PFSK-1 (cell line): Measurements from ENCODE around the gene AGR3.

Experiments used
- FOXP2 ChIP-seq: optimal IDR thresholded peaks from 2 replicates; pipeline ENCODE3; 2011; ENCODE audit warnings: borderline replicate concordance, control low read depth, inconsistent platforms; ENCODE audit not compliant: insufficient read depth; ENCODE audit errors: extremely low read length, extremely low read depth
- POLR2AphosphoS5 ChIP-seq: IDR thresholded peaks from 2 replicates; pipeline ENCODE4 v1.6.1; 2012; ENCODE audit warnings: low read depth, mild to moderate bottlenecking, control low read depth, low read length, moderate library complexity
- SIN3A ChIP-seq: IDR thresholded peaks from 2 replicates; pipeline ENCODE4 v1.6.1; 2012; ENCODE audit warnings: mild to moderate bottlenecking, low read length, moderate library complexity, borderline replicate concordance; ENCODE audit not compliant: insufficient read depth
- TAF1 ChIP-seq: IDR thresholded peaks from 2 replicates; pipeline ENCODE4 v1.6.1; 2012; ENCODE audit warnings: low read length, control low read depth, borderline replicate concordance; ENCODE audit not compliant: insufficient read depth
- TF ChIP-seq, protein P1 (sequence below), 2 experiments: IDR thresholded peaks; 2 replicates each; pipeline versions ENCODE4 v1.6.1 to v1.8.0; 2011 to 2012; ENCODE audit warnings: low read depth in 2 of 2, low read length in 2 of 2, control low read depth in 1 of 2, inconsistent platforms in 1 of 2, mild to moderate bottlenecking in 1 of 2, moderate library complexity in 1 of 2; ENCODE audit not compliant: insufficient read depth in 1 of 2

AGR3 gene

GRCh38 chr7:16900209-16900768 is 18.5 kb upstream of the AGR3 start:
- TF ChIP-seq TAF1 (no peak), FOXP2 (no peak), SIN3A (no peak), POLR2AphosphoS5 (no peak)
- TF ChIP-seq, protein P1, sequence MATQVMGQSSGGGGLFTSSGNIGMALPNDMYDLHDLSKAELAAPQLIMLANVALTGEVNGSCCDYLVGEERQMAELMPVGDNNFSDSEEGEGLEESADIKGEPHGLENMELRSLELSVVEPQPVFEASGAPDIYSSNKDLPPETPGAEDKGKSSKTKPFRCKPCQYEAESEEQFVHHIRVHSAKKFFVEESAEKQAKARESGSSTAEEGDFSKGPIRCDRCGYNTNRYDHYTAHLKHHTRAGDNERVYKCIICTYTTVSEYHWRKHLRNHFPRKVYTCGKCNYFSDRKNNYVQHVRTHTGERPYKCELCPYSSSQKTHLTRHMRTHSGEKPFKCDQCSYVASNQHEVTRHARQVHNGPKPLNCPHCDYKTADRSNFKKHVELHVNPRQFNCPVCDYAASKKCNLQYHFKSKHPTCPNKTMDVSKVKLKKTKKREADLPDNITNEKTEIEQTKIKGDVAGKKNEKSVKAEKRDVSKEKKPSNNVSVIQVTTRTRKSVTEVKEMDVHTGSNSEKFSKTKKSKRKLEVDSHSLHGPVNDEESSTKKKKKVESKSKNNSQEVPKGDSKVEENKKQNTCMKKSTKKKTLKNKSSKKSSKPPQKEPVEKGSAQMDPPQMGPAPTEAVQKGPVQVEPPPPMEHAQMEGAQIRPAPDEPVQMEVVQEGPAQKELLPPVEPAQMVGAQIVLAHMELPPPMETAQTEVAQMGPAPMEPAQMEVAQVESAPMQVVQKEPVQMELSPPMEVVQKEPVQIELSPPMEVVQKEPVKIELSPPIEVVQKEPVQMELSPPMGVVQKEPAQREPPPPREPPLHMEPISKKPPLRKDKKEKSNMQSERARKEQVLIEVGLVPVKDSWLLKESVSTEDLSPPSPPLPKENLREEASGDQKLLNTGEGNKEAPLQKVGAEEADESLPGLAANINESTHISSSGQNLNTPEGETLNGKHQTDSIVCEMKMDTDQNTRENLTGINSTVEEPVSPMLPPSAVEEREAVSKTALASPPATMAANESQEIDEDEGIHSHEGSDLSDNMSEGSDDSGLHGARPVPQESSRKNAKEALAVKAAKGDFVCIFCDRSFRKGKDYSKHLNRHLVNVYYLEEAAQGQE (IDR thresholded peaks at IDR 0.05; ENCODE audit: insufficient read depth in 1 of 2, low read depth in 2 of 2, low read length in 2 of 2) = no peak

DNA sequence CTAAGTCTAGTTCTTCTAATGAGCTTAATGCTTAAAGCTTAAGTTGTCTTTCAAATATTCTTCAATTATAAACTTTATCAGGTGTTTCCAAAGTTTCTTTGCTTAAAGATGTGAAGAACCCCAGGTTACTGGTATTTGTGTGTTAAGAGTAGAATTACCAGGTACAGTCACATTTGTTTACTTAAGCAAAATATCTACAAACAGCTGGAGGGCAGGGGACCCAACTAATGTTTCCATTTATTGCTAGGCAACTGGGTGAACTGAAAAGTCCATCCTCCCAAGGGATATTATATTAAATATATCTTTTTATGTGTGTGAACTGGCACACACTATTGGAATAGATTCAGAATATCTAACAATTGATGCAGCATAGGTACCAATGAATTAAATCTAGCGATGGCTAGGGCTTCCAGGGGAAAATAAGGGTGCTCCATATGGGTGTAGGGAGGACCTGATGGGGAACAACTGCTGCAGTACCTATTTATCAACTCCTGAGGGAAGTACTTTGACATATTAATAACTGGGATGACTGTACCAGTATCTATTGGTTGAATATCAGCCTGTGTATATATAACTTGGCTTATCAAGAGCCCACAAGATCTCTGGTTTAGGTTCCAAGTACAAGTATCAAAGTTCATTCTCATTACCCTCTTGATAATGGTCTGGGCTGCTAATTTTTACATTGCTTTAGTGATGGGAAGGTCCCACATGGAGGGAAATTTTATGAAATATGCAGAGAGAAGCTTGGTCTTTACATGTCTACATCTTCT is 10.3 kb upstream of the AGR3 start:
- TF ChIP-seq FOXP2 = no peak
- TF ChIP-seq, protein P1 (IDR thresholded peaks at IDR 0.05; ENCODE audit: insufficient read depth in 1 of 2, low read depth in 2 of 2, low read length in 2 of 2) = no peak
- no peak for TF ChIP-seq TAF1
- TF ChIP-seq SIN3A = no peak
- TF ChIP-seq POLR2AphosphoS5 = no peak

- no peak for TF ChIP-seq FOXP2
- TF ChIP-seq TAF1 = no peak
These were observed 9.6 kb upstream of the AGR3 start for GRCh38 chr7:16891338-16891737.

GRCh38 chr7:16889851-16890415 is 8.2 kb upstream of the AGR3 start:
- TF ChIP-seq POLR2AphosphoS5 = no peak
- TF ChIP-seq TAF1 = no peak
- no peak for TF ChIP-seq FOXP2
- TF ChIP-seq, protein P1 (IDR thresholded peaks at IDR 0.05; ENCODE audit: insufficient read depth in 1 of 2, low read depth in 2 of 2, low read length in 2 of 2) = no peak
- TF ChIP-seq SIN3A = no peak

GRCh38 chr7:16889305-16889704 is 7.5 kb upstream of the AGR3 start:
- TF ChIP-seq FOXP2 (no peak), TAF1 (no peak), SIN3A (no peak), POLR2AphosphoS5 (no peak)
- TF ChIP-seq, protein P1 (IDR thresholded peaks at IDR 0.05; ENCODE audit: insufficient read depth in 1 of 2, low read depth in 2 of 2, low read length in 2 of 2) = no peak
